ENCODE measurements around the gene DLX2. TPM values are rescaled to one million over a fixed set of nuclear protein-coding genes. Genes with fewer than 3 reads are reported as not detected.
A peak's percentile ranks its signal among the peaks of the same experiment; 100 is the strongest.

The DLX2 gene
- total and polyA plus RNA-seq, 2 of the 13 experiments (the other 11 are each of a cell fraction or from before 2014, with no cell fraction given) = 0.07 to 0.15 TPM

- TF ChIP-seq ZNF883 (CRISPR knock-in tag; IDR thresholded peaks at IDR 0.05; ENCODE audit: not compliant biosample characterization) (no peak), ZNF572 (CRISPR knock-in tag; IDR thresholded peaks at IDR 0.05) (no peak), DPF2 (CRISPR knock-in tag; IDR thresholded peaks at IDR 0.05; ENCODE audit: borderline replicate concordance, low read depth) (peak; percentile 95), PPARG (CRISPR knock-in tag; conservative IDR thresholded peaks at IDR 0.05) (peak; percentile 94), ZEB1 (IDR thresholded peaks at IDR 0.05; ENCODE audit: insufficient replicate concordance, low read depth) (peak; percentile 90), CC2D1A (CRISPR knock-in tag; IDR thresholded peaks at IDR 0.05) (no peak), E2F5 (CRISPR knock-in tag; conservative IDR thresholded peaks at IDR 0.05) (no peak), XRCC5 (optimal IDR thresholded peaks at IDR 0.05; ENCODE audit: low read length) (peak; percentile 70), ZNF34 (CRISPR knock-in tag; IDR thresholded peaks at IDR 0.05; ENCODE audit: borderline replicate concordance) (peak; percentile 31; the same call in 1 of the 2 replicates), SSRP1 (CRISPR knock-in tag; IDR thresholded peaks at IDR 0.05) (no peak; the same call in 1 of the 2 replicates), TARDBP (CRISPR knock-in tag; IDR thresholded peaks at IDR 0.05) (peak; percentile 98), PRDM15 (CRISPR knock-in tag; IDR thresholded peaks at IDR 0.05) (peak; percentile 68; the same call in 1 of the 2 replicates), ZNF792 (CRISPR knock-in tag; IDR thresholded peaks at IDR 0.05) (peak; percentile 75), HDAC1 (CRISPR knock-in tag; IDR thresholded peaks at IDR 0.05) (peak; percentile 87), ZNF766 (CRISPR knock-in tag; IDR thresholded peaks at IDR 0.05; ENCODE audit: borderline replicate concordance) (peak; percentile 73; the same call in 1 of the 2 replicates), HNF4G (IDR thresholded peaks at IDR 0.05; ENCODE audit: borderline replicate concordance, low read depth, low read length) (peak; percentile 96), HNF4G (CRISPR knock-in tag; IDR thresholded peaks at IDR 0.05; ENCODE audit: borderline replicate concordance, low read depth) (peak; percentile 86), ZNF747 (CRISPR knock-in tag; IDR thresholded peaks at IDR 0.05; ENCODE audit: borderline replicate concordance) (peak; percentile 28; the same call in 1 of the 2 replicates), ZNF772 (CRISPR knock-in tag; IDR thresholded peaks at IDR 0.05) (peak; percentile 82; the same call in 1 of the 2 replicates), ZNF280B (CRISPR knock-in tag; IDR thresholded peaks at IDR 0.05; ENCODE audit: borderline replicate concordance) (no peak), ZNF703 (CRISPR knock-in tag; IDR thresholded peaks at IDR 0.05; ENCODE audit: borderline replicate concordance) (no peak), ZFP1 (CRISPR knock-in tag; IDR thresholded peaks at IDR 0.05) (peak; percentile 89), ZNF367 (CRISPR knock-in tag; IDR thresholded peaks at IDR 0.05; ENCODE audit: borderline replicate concordance) (no peak), ZNF441 (CRISPR knock-in tag; IDR thresholded peaks at IDR 0.05; ENCODE audit: borderline replicate concordance) (no peak)
Measured at GRCh38 chr2:172052000-172052983, 50.4 kb downstream of the DLX2 start (continued).
